GM23338 (cell line): ENCODE results near the gene CCDC174. TPM values are rescaled to one million over a fixed set of nuclear protein-coding genes. Genes with fewer than 3 reads are reported as not detected.

Experiments
- ATAC-seq: fragments of 200-7000 bp; cut with Tn5 transposase; 3 replicates; pipeline ENCODE4 v1.9.1; 2020
- DNase-seq: peaks from one replicate; pipeline ENCODE4 v3.0.0-alpha.2; 2015; ENCODE audit warnings: low spot score
- H2AFZ ChIP-seq: fragments of 200-600 bp; sonication (generic); 2 replicates; pipeline ENCODE4 v1.8.0; 2016; ENCODE audit warnings: antibody characterized with exemption, mild to moderate bottlenecking, moderate library complexity
- H3F3A ChIP-seq: fragments of 200-600 bp; sonication (generic); replicated peaks from 2 replicates; pipeline ENCODE4 v1.8.0; 2017; ENCODE audit warnings: antibody characterized with exemption, mixed run types, low read depth
- H3K27ac ChIP-seq: fragments of 200-600 bp; sonication (generic); 2 replicates; pipeline ENCODE4 v1.6.1; 2016; ENCODE audit warnings: low read depth
- H3K27me3 ChIP-seq: fragments of 200-600 bp; sonication (generic); 2 replicates; pipeline ENCODE4 v1.8.0; 2016; ENCODE audit warnings: mild to moderate bottlenecking, mixed run types, moderate library complexity; ENCODE audit not compliant: insufficient read depth
- H3K36me3 ChIP-seq: fragments of 200-600 bp; sonication (generic); 2 replicates; pipeline ENCODE4 v1.8.0; 2016; ENCODE audit warnings: mild to moderate bottlenecking; ENCODE audit not compliant: insufficient read depth
- H3K4me1 ChIP-seq: fragments of 200-600 bp; sonication (generic); 2 replicates; pipeline ENCODE4 v1.8.0; 2016; ENCODE audit warnings: mild to moderate bottlenecking, moderate library complexity; ENCODE audit not compliant: insufficient read depth
- H3K4me2 ChIP-seq: fragments of 200-600 bp; sonication (generic); 2 replicates; pipeline ENCODE4 v1.7.1; 2017; ENCODE audit warnings: mixed run types
- H3K4me3 ChIP-seq: fragments of 200-600 bp; sonication (generic); 2 replicates; pipeline ENCODE4 v1.6.1; 2016; ENCODE audit warnings: mixed run types
- H3K79me2 ChIP-seq: fragments of 200-600 bp; sonication (generic); replicated peaks from 2 replicates; pipeline ENCODE4 v1.8.0; 2017; ENCODE audit warnings: mild to moderate bottlenecking; ENCODE audit not compliant: insufficient read depth
- H3K9me2 ChIP-seq: fragments of 200-600 bp; sonication (generic); 2 replicates; pipeline ENCODE4 v1.8.0; 2017; ENCODE audit not compliant: insufficient read depth
- H4K20me1 ChIP-seq: fragments of 200-600 bp; sonication (generic); replicated peaks from 2 replicates; pipeline ENCODE4 v1.8.0; 2017; ENCODE audit warnings: mild to moderate bottlenecking; ENCODE audit not compliant: insufficient read depth
- H3K27ac Mint-ChIP-seq: 2 replicates; pipeline ENCODE4 v1.8.0; 2020; ENCODE audit warnings: inconsistent platforms, mild to moderate bottlenecking, moderate library complexity, mixed read lengths
- H3K27me3 Mint-ChIP-seq: 3 replicates; pipeline ENCODE4 v1.8.0; 2022; ENCODE audit warnings: low read depth, mild to moderate bottlenecking, moderate library complexity, mixed read lengths, inconsistent platforms; ENCODE audit not compliant: insufficient read depth, poor library complexity
- H3K36me3 Mint-ChIP-seq: 3 replicates; pipeline ENCODE4 v1.8.0; 2021; ENCODE audit warnings: low read depth, mild to moderate bottlenecking, inconsistent platforms, moderate library complexity, mixed read lengths
- H3K4me1 Mint-ChIP-seq: 3 replicates; pipeline ENCODE4 v1.8.0; 2020; ENCODE audit warnings: mild to moderate bottlenecking, inconsistent platforms, mixed read lengths
- H3K4me3 Mint-ChIP-seq: 3 replicates; pipeline ENCODE4 v1.8.0; 2021; ENCODE audit warnings: moderate library complexity, mild to moderate bottlenecking, inconsistent platforms, mixed read lengths
- H3K9me3 Mint-ChIP-seq: 3 replicates; pipeline ENCODE4 v1.8.0; 2020; ENCODE audit warnings: moderate library complexity, mild to moderate bottlenecking, inconsistent platforms, mixed read lengths
- CREB1 ChIP-seq: fragments of 250-450 bp; sonication (Bioruptor Pico); IDR thresholded peaks from 2 replicates; pipeline ENCODE4 v1.5.0; 2020; ENCODE audit warnings: low read depth, mild to moderate bottlenecking, moderate library complexity
- ETS1 ChIP-seq: IDR thresholded peaks from 2 replicates; pipeline ENCODE4 v1.6.1; 2016; ENCODE audit warnings: antibody characterized with exemption
- EZH2phosphoT487 ChIP-seq: fragments of 200-600 bp; sonication (generic); IDR thresholded peaks from one replicate; pipeline ENCODE4 v1.8.1; 2018; ENCODE audit warnings: antibody characterized with exemption; ENCODE audit not compliant: unreplicated experiment
- NANOG ChIP-seq: IDR thresholded peaks from 2 replicates; pipeline ENCODE4 v1.6.1; 2016; ENCODE audit warnings: antibody characterized with exemption, borderline replicate concordance
- POLR2AphosphoS5 ChIP-seq: IDR thresholded peaks from 2 replicates; pipeline ENCODE4 v1.6.1; 2016; ENCODE audit warnings: antibody characterized with exemption, low read depth
- REST ChIP-seq: IDR thresholded peaks from one replicate; pipeline ENCODE4 v1.6.1; 2018; ENCODE audit warnings: antibody characterized with exemption; ENCODE audit not compliant: unreplicated experiment
- STAT1 ChIP-seq: IDR thresholded peaks from one replicate; pipeline ENCODE4 v1.6.1; 2016; ENCODE audit warnings: antibody characterized with exemption; ENCODE audit not compliant: unreplicated experiment
- ZNF331 ChIP-seq: fragments of 250-450 bp; sonication (Bioruptor Pico); IDR thresholded peaks from 2 replicates; pipeline ENCODE4 v1.5.0; 2020; ENCODE audit warnings: low read depth, mild to moderate bottlenecking, moderate library complexity
- ZNF462 ChIP-seq: fragments of 250-450 bp; sonication (Bioruptor Pico); IDR thresholded peaks from 2 replicates; pipeline ENCODE4 v1.5.0; 2020; ENCODE audit warnings: mild to moderate bottlenecking, moderate library complexity
- polyA plus RNA-seq: library from polyadenylated mRNA; unstranded; fragments of >200 nt; fragmentation: Nextera tagmentation; extraction: Ambion mirVana; gene quantifications from 2 replicates; pipeline ENCODE4 v1.2.1, GENCODE V29; 2016
- total RNA-seq: library from RNA; depleted of rRNA; stranded (reverse); fragments of >200 nt; shearing (Covaris generic); gene quantifications from 2 replicates; pipeline ENCODE4 v1.2.3, GENCODE V29; 2014

CCDC174 gene
- total and polyA plus RNA-seq, 2 experiments from 2014 or later = 11.2 to 46.3 TPM

GRCh38 chr3:14719006-14719405 lies 67.4 kb downstream of the CCDC174 start:
- Mint-ChIP-seq H3K27me3 (peaks cover 1% of the 10 kb centered on the region), H3K4me3 (no peak overlapping the region), H3K9me3 (no peaks in the 10 kb centered on the region), H3K27ac (no peak overlapping the region), H3K36me3 (no peaks in the 10 kb centered on the region), H3K4me1 (peaks cover 6% of the 10 kb centered on the region)
- H4K20me1 ChIP-seq = no peaks in the 10 kb centered on the region
- no peak overlapping the region for H3K27ac ChIP-seq
- no peaks in the 10 kb centered on the region for H3K36me3 ChIP-seq
- no peak for TF ChIP-seq ZNF331 (CRISPR knock-in tag)
- no peak for TF ChIP-seq CREB1 (CRISPR knock-in tag)
- no peak for TF ChIP-seq ETS1
- no peak for TF ChIP-seq POLR2AphosphoS5
- no peak for TF ChIP-seq ZNF462 (CRISPR knock-in tag)
- TF ChIP-seq REST = no peak
- no peak for TF ChIP-seq NANOG
- TF ChIP-seq STAT1 = no peak
- TF ChIP-seq EZH2phosphoT487 = no peak
- no peak overlapping the region for H3K4me3 ChIP-seq
- H3K79me2 ChIP-seq = no peaks in the 10 kb centered on the region
- no peak overlapping the region for H2AFZ ChIP-seq
- no peak for ATAC-seq
- H3F3A ChIP-seq = no peaks in the 10 kb centered on the region
- H3K9me2 ChIP-seq = no peaks in the 10 kb centered on the region
- H3K4me1 ChIP-seq = no peaks in the 10 kb centered on the region
- no peaks in the 10 kb centered on the region for H3K27me3 ChIP-seq
- H3K4me2 ChIP-seq = no peak overlapping the region
- DNase-seq = no peak
